Measurements from ENCODE around the gene GLRA3. TPM values are rescaled to one million over a fixed set of nuclear protein-coding genes. Genes with fewer than 3 reads are reported as not detected.

Gene GLRA3
- total RNA-seq, result not detected in 2 replicates

DNA sequence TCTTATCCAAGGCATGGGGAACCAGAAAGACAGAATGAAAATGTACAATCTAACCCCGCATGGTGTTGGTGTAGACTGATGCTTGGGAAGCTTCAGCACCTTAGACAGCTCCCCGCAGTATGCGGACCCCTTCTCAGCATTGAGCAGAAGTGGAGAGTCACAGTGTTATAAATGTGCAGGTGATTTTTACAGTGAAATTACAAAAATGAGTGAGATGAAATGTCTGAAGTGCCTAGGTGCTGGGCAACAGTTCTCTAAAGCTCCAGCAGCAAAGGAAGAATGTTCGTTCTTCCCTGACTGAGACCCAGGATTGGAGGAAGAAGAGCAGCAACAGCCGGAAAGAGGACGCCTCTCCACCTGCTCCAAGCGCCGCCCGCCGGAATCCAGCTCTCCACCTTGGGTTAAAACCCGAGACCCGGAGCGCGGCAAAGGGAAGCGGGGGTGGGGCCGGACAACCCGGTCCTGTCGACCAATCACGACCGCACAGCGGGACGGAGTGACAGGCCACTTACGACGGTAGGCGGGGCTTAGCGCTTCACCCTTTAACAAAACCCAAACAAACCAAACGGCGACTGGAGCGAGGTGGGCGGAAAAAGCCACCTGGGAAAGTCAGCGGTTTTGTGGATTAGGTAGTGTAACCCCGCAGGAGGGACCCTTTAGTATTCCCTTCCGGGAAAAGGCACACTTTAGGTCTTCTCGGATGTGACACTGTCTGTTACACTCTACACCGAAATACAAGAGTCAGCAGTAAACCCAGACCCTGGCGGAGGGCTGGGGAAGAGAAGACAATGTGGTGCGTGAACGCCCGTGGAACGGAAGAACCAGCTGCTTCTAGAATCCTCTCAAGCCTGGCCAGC, at the start of gene GLRA3:
TSS of gene GLRA3 (minus strand) at position 403 of the 857 bp plus-strand sequence. CDS start 436 bp downstream, outside the sequence.

Other genes starting within 250 kb of the GLRA3 start
- not detected in 2 replicates for gene ADAM29, start 89.1 kb upstream of the GLRA3 start, total RNA-seq